D721Med (cell line): ENCODE data around the gene RAB23.

ENCODE experiments used
- DNase-seq: peaks from one replicate; pipeline ENCODE4 v3.0.0; 2011; ENCODE audit warnings: low spot score; ENCODE audit not compliant: insufficient read length
- FAIRE-seq: peaks from 2 replicates; lab custom pipeline; 2011; peaks lifted over from hg19 to GRCh38; lab: Jason Lieb, UNC
- CTCF ChIP-seq: IDR thresholded peaks from 2 replicates; pipeline ENCODE4 v1.5.1; 2012; ENCODE audit warnings: mild to moderate bottlenecking, control low read depth; ENCODE audit not compliant: insufficient read depth; ENCODE audit errors: missing control alignments

The RAB23 gene

GRCh38 chr6:57262488-57262887 is 40.4 kb upstream of the RAB23 start:
- no peak for TF ChIP-seq CTCF
- no peak for DNase-seq
- FAIRE-seq: no peak

- no peak for TF ChIP-seq CTCF
- FAIRE-seq (no peak), DNase-seq (no peak)
These were observed 39.8 kb upstream of the RAB23 start for GRCh38 chr6:57261926-57262325.

- no peak for DNase-seq
- TF ChIP-seq CTCF: no peak
- FAIRE-seq: no peak
These were observed 37.0 kb upstream of the RAB23 start for GRCh38 chr6:57259064-57259463.

- no peak for TF ChIP-seq CTCF
- DNase-seq (no peak), FAIRE-seq (no peak)
These were observed 35.9 kb upstream of the RAB23 start for GRCh38 chr6:57257911-57258541.

- no peak for TF ChIP-seq CTCF
- DNase-seq (no peak), FAIRE-seq (no peak)
These were observed 34.4 kb upstream of the RAB23 start for GRCh38 chr6:57256541-57256940.

- no peak for FAIRE-seq
- no peak for DNase-seq
- no peak for TF ChIP-seq CTCF
These were observed 33.5 kb upstream of the RAB23 start for GRCh38 chr6:57255451-57256169.
